Mucosa of rectum (tissue), 2 donors: Measurements from ENCODE around the gene ATF3.
A peak's percentile ranks its signal among the peaks of the same experiment; 100 is the strongest.

Experiments used
- H3K27ac ChIP-seq, 2 donors: one replicate each; pipeline ENCODE4 v1.7.0; 2013; ENCODE audit warnings: inconsistent platforms in 2 of 2, low read depth in 2 of 2, low read length in 2 of 2
- H3K27me3 ChIP-seq, 2 donors: one replicate each; pipeline ENCODE4 v1.7.0; 2013; ENCODE audit warnings: low read length in 2 of 2; ENCODE audit not compliant: control insufficient read depth in 2 of 2, insufficient read depth in 2 of 2
- H3K36me3 ChIP-seq, 2 donors: one replicate each; pipeline ENCODE4 v1.7.0; 2013; ENCODE audit warnings: low read length in 2 of 2; ENCODE audit not compliant: control insufficient read depth in 2 of 2, insufficient read depth in 2 of 2
- H3K4me1 ChIP-seq, 2 donors: one replicate each; pipeline ENCODE4 v1.7.0; 2013; ENCODE audit warnings: low read length in 2 of 2, mild to moderate bottlenecking in 1 of 2; ENCODE audit not compliant: control insufficient read depth in 2 of 2, insufficient read depth in 2 of 2
- H3K4me3 ChIP-seq, 2 donors: one replicate each; pipeline ENCODE4 v1.7.0; 2013; ENCODE audit warnings: low read length in 2 of 2
- H3K9ac ChIP-seq, 2 donors: one replicate each; pipeline ENCODE4 v1.7.0; 2013; ENCODE audit warnings: low read length in 2 of 2, low read depth in 1 of 2, mild to moderate bottlenecking in 1 of 2
- H3K9me3 ChIP-seq, 2 donors: one replicate each; pipeline ENCODE4 v1.7.0; 2013; ENCODE audit warnings: low read length in 2 of 2; ENCODE audit not compliant: control insufficient read depth in 2 of 2
- donor health status: healthy.
- donor health status: Normal muscosa, but diverticular disease.

ATF3 gene

DNA sequence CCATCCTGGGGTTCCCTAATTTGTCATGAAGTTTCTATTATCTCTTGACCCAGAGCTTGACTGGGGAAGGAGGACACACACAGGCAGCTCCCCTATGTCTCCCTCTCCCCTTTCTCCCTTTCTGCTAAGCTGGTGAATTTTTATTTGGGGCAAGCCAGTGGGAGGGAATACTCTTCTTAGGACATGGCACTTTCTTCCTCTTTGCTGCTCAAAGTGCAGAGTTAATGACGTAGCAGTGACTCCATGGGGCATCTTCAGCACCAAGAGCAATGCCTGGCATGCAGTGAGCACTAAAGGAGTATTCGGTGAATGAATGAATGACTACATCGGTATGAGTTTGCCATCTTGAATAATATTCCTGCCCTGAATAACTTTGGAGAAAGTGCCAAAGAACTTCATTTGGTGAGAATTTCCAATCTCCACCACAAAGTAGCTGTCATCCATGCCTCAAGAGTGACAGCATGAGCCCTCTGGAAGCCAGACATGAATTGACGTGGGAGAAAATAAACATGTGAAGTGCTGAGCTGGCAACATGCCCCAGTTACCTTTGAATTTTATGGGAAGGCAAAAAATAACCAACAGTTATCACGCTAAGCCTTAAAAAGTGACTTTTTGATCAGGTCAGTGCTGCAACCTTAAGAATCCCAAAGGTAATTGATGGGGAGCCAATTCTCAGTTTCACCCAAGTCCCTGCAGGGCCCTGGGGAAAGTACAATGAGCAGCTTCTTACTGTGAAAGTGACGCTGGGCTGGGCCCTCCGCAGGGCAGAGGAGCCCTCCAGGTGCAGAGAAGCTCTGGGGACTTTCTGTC is 22.1 kb upstream of the ATF3 start:
- no peak overlapping the region for H3K27ac ChIP-seq
- H3K36me3 ChIP-seq: no peaks in the 10 kb centered on the region
- H3K9me3 ChIP-seq: no peaks in the 10 kb centered on the region
- no peak overlapping the region for H3K4me3 ChIP-seq
- H3K27me3 ChIP-seq: peaks cover 4 to 16% of the 10 kb centered on the region in 2 donors
- no peak overlapping the region for H3K9ac ChIP-seq
- no peaks in the 10 kb centered on the region for H3K4me1 ChIP-seq

DNA sequence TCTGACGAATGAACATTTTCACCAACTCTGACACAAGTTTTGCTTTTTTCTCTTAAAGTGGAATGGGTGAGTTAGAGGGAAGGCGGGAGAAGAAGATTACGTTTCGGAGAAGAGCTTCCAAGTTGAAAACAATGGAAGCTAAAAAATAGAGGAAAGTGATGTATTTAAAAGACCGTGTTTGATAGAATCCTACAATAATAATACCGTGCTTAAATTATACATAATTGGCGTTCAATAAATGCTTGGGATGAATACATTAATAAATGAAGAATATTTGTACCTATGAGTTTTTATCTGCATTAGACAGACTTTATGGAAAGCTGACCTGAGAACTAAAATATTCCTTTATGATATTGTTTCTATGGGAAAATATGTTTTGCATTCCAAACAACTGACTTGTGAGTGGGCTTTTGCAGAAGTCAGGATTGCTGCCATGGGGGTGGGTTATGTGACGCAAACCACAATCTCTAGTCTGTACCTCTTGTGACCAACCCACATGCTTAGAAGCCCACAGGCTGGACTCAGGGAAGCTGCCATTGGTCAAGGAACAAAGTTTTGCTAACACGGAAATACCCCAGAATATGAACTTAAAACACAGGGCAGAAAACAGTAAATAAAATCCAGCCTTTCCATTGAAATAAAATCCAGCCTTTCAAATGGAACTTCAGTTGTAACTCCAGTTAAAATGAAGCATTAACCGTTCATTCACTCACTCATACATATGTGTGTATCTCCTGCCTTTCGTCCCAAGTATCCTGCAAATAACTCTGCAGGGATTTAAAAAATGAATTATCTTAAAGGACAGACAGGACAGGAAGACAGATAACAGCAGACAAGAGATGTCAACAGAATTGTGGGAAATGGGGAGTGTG is 21.3 kb upstream of the ATF3 start:
- Histone ChIP-seq H3K4me3 (no peak overlapping the region), H3K4me1 (no peaks in the 10 kb centered on the region), H3K9me3 (no peaks in the 10 kb centered on the region), H3K27ac (no peak overlapping the region), H3K9ac (no peak overlapping the region), H3K36me3 (no peaks in the 10 kb centered on the region), H3K27me3 (peaks cover 4 to 16% of the 10 kb centered on the region in 2 donors)

DNA sequence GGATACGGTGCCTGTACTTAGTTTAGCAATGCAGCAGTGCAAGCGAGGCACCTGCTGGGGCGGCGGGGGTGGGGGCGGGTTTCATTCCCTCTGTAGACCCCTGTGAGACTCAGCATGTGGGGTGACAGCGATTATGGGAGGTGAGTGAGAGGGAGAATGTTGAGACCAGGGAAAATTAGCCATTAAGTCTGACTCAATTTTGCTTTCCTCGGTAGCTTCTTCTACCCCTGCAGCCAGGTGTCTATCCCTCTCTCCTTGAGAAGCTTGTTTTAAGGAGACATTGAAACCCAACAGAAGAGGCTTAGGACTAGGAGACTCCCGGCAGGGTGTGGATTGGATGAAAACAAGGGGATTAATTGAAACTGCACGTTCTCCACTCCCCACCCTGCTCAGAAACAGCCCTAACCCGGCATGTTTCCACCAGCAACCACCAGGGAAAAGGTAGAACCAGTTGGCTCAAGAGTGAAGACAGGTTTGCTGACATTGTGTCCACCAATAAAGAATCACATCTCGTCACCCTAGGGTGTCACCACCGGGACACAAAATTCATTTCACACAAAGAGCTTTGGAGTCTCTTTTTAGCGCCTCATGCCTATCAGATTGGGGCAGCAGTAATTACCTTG is 20.6 kb upstream of the ATF3 start:
- Histone ChIP-seq H3K27me3 (peaks cover 4 to 16% of the 10 kb centered on the region in 2 donors), H3K36me3 (no peaks in the 10 kb centered on the region), H3K4me3 (no peak overlapping the region), H3K4me1 (no peaks in the 10 kb centered on the region), H3K9ac (no peak overlapping the region), H3K27ac (no peak overlapping the region), H3K9me3 (no peaks in the 10 kb centered on the region)

DNA sequence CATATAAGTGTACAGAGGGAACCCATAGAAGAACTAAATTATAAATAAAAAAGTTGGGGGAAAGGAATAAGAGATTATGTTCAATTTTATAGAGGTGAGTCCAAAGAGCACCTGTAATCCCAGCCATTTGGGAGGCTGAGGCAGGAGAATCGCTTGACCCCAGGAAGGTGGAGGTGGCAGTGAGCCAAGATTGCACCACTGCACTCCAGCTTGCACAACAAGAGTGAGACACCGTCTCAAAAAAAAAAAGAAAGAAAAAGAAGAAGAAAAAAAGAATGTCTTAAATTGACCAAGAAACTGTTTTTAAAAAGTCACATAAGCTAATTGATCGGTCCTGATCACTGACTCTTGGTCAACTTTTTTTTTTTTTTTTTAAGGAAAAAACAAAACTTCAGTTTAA is 19.1 kb upstream of the ATF3 start:
- Histone ChIP-seq H3K4me3 (no peak overlapping the region), H3K4me1 (no peaks in the 10 kb centered on the region), H3K36me3 (no peaks in the 10 kb centered on the region), H3K9ac (no peak overlapping the region), H3K27ac (no peak overlapping the region), H3K27me3 (peaks cover 4 to 16% of the 10 kb centered on the region in 2 donors), H3K9me3 (no peaks in the 10 kb centered on the region)

DNA sequence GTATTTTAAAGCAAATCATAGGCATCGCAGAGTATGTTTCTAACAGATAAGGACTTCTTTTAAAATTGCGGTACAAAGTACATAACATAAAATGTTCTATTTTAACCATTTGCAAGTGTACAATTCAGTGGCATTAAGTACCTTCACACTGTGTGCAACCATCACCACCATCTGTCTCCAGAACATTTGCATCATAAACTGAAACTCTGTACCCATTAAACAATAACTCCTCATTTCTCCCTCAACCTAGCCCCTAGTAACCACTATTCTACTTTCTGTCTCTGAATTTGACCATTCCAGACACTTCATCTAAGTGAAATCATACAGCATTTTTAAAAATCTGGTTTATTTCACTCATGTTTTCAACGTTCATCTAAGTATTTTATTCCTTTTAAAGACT is 16.6 kb upstream of the ATF3 start:
- no peak overlapping the region for H3K27ac ChIP-seq
- no peaks in the 10 kb centered on the region for H3K36me3 ChIP-seq
- no peaks in the 10 kb centered on the region for H3K9me3 ChIP-seq
- no peak overlapping the region for H3K9ac ChIP-seq
- peaks cover 0 to 12% of the 10 kb centered on the region in 2 donors for H3K4me1 ChIP-seq
- no peak overlapping the region for H3K4me3 ChIP-seq
- peaks cover 2 to 4% of the 10 kb centered on the region in 2 donors for H3K27me3 ChIP-seq

DNA sequence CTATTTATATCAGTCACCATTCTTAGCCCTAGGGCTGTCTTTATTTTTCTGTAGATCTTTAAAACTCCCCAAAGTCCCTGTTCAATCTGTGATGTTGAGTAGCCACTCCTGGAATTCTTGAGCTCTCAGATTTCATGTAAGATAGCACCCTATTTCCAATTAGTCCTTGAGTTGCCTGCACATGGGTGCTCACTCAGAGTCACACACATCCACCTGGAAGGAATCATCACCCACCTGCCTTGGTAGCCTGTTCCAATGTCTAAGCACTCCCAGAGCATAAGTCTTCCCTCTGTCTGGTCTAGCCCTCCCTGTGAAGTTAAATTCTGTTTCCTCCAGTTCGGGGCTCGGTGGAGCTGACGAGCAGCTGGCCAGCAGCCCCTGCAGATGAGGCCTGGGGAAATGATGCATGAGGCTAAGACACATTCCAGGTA is 14.7 kb upstream of the ATF3 start:
- no peaks in the 10 kb centered on the region for H3K9me3 ChIP-seq
- peaks cover 0 to 12% of the 10 kb centered on the region in 2 donors for H3K4me1 ChIP-seq
- no peak overlapping the region for H3K9ac ChIP-seq
- no peak overlapping the region for H3K4me3 ChIP-seq
- no peaks in the 10 kb centered on the region for H3K27me3 ChIP-seq
- H3K36me3 ChIP-seq: no peaks in the 10 kb centered on the region
- no peak overlapping the region for H3K27ac ChIP-seq

DNA sequence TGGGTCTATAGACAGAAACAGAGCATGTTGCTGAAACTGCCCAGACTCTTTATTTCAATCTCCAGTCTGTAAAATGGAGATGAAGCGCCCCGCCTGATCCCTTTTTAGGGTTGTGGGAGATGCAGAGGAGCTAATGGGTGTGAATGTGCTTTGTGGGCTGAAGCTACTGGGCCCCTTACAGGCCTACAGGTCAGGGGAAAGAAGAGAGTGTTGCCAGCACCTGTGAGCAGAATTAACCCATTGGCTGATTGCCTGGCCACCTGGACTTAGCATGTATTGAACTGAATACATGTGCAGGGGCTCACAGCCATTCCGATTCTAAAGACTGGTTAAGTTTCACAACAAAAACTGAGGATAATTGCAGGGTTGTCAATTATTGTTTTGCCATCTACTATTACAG is 13.9 kb upstream of the ATF3 start:
- H3K9ac ChIP-seq: no peak overlapping the region
- peaks cover 0 to 12% of the 10 kb centered on the region in 2 donors for H3K4me1 ChIP-seq
- H3K27ac ChIP-seq: no peak overlapping the region
- no peaks in the 10 kb centered on the region for H3K9me3 ChIP-seq
- no peaks in the 10 kb centered on the region for H3K27me3 ChIP-seq
- H3K4me3 ChIP-seq: no peak overlapping the region
- H3K36me3 ChIP-seq: no peaks in the 10 kb centered on the region

DNA sequence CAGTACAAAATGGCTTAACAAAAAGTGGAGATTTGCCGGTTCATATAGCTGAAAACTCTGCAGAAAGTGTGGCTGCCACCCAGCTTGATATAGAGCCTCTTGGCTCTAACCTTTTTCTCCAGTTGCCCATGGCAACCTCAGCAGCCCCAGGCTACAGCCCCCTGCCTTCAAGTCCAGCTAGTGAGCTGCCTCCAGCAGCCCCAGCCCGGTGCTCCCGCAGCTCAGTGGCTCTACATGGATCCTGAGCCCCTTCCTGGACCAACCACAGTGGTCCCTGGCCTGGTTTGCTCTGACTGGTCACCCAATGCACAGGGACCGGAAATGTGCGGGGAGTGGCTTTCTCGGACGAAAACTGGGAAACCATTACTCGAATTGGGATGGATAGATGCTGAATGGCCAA is 13.3 kb upstream of the ATF3 start:
- Histone ChIP-seq H3K9me3 (no peaks in the 10 kb centered on the region), H3K4me1 (peaks cover 0 to 12% of the 10 kb centered on the region in 2 donors), H3K4me3 (no peak overlapping the region), H3K27me3 (peaks cover 0 to under 1% of the 10 kb centered on the region in 2 donors), H3K27ac (peak overlapping the region in 1 of 2 donors; percentile 57), H3K36me3 (no peaks in the 10 kb centered on the region), H3K9ac (no peak overlapping the region)

DNA sequence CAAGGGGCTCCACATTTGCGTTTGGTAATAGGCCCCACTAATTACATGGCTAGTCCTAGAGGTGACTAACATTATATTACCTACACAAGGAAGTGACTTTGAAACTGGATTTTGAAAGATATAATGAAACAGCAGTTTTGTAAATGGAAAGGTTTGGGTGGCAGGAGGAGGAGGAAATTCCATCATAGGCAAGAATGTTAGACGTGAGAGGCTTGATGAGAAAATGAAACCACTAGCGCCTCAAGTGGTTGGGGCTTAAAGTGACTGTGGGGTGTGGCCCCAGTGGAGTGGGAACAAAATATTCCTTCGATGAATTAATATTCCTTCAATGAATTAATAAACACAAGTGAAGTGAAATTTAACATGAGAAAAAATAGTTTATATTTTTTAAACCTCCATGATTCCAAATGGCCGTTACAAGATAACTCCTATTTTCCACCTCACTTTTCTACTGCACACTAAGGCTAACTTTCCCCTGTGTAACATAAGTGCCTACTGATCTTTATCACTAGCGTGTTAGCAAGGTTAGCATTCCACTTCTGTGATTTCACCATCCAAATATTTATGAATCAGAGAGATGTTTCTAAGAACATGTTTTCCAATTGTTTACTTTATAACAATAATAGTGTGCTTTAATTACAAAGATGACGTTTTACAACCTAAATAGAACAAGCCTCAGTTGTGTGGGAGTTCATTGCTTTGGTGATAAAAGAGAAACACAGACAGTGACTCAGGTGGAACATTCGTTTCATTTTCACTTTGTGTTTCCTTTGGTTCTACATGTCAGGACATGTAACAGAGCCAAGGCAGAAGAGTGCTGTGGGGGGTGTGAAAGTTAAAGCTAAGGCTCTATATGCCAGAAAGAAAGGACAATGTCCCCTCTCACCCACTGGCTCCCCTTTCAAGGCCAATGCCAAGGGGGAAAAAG is 12.5 kb upstream of the ATF3 start:
- Histone ChIP-seq H3K27ac (peak overlapping the region; percentile 49 to 72), H3K9me3 (no peaks in the 10 kb centered on the region), H3K4me3 (peak overlapping the region in 1 of 2 donors; percentile 8), H3K36me3 (no peaks in the 10 kb centered on the region), H3K4me1 (peaks cover 0 to 12% of the 10 kb centered on the region in 2 donors), H3K27me3 (peaks cover 2 to 5% of the 10 kb centered on the region in 2 donors), H3K9ac (peak overlapping the region in 1 of 2 donors; percentile 36)
